ENCODE measurements around the gene P2RY6.

DNA sequence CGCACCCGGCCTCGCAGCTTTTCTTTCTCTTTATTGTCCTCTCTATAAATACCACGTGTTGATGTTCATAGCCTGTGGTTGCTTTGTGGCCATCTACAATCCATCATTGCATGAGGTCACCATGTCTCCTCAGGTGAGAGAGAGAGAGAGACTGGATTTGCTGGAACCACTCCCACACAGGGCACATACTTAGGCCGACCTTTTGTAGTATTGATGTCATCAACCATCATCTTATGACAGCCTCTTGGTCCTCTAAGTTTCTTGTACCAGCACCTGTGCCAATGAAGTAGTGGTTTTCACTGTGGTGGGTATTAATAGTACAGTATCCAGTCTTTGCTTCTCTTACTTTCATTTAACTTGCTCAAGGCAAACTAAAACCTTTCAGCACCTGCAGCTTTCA, 22.8 kb upstream of the P2RY6 start:
- TF ChIP-seq, protein P1, sequence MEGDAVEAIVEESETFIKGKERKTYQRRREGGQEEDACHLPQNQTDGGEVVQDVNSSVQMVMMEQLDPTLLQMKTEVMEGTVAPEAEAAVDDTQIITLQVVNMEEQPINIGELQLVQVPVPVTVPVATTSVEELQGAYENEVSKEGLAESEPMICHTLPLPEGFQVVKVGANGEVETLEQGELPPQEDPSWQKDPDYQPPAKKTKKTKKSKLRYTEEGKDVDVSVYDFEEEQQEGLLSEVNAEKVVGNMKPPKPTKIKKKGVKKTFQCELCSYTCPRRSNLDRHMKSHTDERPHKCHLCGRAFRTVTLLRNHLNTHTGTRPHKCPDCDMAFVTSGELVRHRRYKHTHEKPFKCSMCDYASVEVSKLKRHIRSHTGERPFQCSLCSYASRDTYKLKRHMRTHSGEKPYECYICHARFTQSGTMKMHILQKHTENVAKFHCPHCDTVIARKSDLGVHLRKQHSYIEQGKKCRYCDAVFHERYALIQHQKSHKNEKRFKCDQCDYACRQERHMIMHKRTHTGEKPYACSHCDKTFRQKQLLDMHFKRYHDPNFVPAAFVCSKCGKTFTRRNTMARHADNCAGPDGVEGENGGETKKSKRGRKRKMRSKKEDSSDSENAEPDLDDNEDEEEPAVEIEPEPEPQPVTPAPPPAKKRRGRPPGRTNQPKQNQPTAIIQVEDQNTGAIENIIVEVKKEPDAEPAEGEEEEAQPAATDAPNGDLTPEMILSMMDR (conservative IDR thresholded peaks at IDR 0.05), result no peak
- no peak for TF ChIP-seq ZFX (IDR thresholded peaks at IDR 0.05)
